ENCODE results near the gene ABHD17C. TPM values are rescaled to one million over a fixed set of nuclear protein-coding genes. Genes with fewer than 3 reads are reported as not detected.

Gene ABHD17C
- total RNA-seq, 1 donor from 2014 or later, result 4.0 TPM

DNA sequence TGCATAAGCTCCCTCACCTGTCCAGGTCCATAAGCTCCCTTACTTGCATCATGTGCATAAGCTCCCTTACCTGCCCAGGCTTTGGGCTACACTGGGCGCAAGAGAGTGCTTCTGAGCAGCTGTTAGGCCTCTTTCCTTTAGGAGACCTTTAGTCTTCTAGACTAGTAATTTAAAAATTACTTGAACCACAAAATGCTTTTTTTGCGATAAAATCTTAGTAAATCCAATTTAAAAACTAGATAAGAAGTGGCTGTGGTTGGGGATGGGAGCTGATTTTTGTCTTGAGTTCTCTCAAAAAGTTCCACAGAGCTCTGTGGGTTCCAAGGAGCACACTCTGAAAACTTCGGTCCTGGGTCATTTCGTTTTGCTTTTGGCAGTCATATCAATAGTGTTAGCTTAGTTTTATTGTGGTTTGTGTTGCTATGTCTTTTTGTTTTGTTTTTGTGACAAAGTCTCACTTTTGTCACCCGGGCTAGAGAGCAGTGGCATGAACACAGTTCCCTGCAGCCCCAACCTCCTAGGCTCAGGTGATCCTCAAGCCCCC, 90.8 kb downstream of the ABHD17C start:
- DNase-seq (ENCODE audit: low read depth in 2 of 2), result no peak

GRCh38 chr15:80787316-80787715, 92.2 kb downstream of the ABHD17C start:
- no peak for DNase-seq (ENCODE audit: low read depth in 2 of 2)

DNA sequence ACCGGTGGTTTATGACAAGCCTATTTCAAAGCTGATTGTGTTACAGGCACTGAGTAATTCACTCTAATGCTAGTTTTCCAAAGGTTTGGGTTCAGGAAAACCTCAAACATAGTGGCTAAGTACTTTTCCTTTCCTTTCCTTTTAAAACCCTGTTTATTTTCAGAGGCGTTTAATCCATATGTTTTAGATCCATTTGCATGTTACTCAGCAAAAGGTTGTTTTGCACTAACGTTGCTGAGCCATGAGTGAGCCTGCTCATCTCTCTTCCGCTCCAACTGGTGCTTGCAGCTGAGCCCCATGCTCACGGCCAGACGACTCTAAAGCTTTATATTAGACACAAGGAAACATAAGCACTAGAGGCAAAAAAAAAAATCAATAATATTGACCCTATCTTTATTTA, 93.4 kb downstream of the ABHD17C start:
- no peak for DNase-seq (ENCODE audit: low read depth in 2 of 2)

DNA sequence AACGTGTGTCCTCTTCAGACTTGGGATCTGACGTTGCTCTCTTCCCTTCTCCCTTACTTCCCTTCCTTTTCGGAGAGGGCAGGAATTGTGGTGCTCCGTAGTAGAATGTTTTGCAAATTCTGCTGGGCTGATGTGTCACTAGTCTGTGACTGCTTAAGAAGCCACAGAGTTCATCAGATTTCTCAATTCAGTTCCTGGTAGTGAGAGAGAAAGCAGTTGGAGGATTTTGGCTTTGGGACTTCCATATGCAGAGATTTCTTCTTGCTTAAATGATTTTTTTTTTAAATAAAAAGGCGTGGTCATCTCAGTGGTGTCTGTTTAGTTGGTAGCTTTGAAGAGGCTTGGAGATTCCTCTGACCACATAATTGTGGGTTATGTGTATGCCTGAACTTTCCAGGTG, 94.2 kb downstream of the ABHD17C start:
- no peak for DNase-seq (ENCODE audit: low read depth in 2 of 2)

- DNase-seq (ENCODE audit: low read depth in 2 of 2), result no peak
Measured at GRCh38 chr15:80789796-80790195, 94.7 kb downstream of the ABHD17C start.

DNA sequence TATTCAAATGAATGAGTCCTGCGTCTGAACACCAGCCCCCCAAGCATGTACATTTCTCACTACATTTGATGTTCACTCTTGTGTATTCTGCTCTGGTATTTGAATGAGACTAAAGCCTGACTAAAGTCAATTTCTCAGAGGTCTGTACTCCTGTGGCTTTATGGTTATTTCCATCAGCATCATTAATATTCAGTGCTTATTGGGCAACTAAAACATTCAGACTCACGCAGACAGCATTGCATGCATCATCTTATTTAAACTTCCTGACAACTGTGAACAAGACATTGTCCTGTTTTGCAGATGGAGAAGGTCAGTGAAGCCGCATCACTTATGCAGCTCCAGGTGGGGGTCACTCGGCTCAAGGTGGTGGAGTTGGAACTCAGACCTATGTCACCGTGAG, 95.1 kb downstream of the ABHD17C start:
- DNase-seq (ENCODE audit: low read depth in 2 of 2), result no peak

- DNase-seq (ENCODE audit: low read depth in 2 of 2), result no peak
Measured at GRCh38 chr15:80791004-80791403, 95.9 kb downstream of the ABHD17C start.

DNA sequence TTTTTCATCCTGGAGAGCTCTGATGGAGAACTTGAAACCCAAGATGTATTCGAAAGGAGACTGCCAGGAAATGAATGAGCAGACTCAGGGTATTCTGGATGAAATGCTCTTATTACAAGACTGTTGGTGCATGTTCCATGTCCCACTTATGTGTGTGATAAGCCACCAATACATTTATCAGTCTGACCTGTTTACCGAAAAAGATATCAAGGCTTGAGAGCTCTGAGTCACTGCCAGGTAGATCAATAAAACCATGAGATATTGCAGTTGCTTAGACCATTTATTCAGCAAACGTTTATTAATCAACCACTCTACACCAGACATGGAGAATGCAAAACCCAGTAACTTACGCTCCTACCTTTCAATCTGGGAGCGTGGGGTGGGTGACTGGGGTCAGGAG, 101.3 kb downstream of the ABHD17C start:
- no peak for DNase-seq (ENCODE audit: low read depth in 2 of 2)

GRCh38 chr15:80798911-80799310, 103.8 kb downstream of the ABHD17C start:
- DNase-seq (ENCODE audit: low read depth in 2 of 2), result no peak

GRCh38 chr15:80800067-80800466, 105.0 kb downstream of the ABHD17C start:
- DNase-seq (ENCODE audit: low read depth in 2 of 2), result no peak

- peak; percentile 39 to 59 for DNase-seq (ENCODE audit: low read depth in 2 of 2)
Measured at GRCh38 chr15:80801891-80802680, 107.0 kb downstream of the ABHD17C start.

DNA sequence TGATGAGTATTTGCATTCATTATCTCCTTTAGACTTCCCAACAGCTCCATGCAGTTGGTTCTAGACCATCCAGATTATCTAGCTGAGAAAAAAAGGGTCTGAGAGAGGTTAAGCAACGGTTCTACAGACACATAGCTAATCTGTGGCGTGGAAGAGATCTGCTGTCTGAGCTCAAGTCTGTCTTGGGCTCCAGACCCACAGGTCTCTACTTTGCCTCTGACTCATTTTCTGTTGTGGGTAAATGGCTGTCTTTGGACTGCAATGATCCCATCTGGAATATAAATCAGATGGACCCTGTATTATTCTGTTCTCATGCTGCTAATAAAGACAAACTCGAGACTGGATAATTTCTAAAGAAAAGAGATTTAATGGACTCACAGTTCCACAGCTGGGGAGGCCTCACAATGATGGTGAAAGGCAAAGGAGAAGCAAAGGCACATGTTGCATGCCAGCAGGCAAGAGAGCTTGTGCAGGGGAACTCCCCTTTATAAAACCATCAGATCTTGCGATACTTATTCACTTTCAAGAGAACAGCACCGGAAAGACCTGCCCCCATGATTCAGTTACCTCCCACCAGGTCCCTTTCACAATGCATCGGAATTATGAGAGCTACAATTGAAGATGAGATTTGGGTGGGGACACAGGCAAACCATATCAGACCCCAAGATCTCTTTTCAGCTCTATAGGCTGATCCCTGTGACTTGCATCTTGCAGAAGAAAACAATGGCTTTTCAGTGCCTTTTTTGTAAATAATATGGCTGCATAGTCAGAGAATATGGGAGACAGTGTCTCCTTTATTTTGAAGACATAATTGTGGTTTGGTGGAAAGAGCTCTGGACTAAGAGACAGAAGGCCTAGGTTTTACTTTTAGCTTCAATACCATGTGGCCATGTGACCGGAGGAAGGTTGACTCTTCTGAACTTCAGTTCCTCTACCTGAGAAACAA, 108.7 kb downstream of the ABHD17C start:
- no peak for DNase-seq (ENCODE audit: low read depth in 2 of 2)

DNA sequence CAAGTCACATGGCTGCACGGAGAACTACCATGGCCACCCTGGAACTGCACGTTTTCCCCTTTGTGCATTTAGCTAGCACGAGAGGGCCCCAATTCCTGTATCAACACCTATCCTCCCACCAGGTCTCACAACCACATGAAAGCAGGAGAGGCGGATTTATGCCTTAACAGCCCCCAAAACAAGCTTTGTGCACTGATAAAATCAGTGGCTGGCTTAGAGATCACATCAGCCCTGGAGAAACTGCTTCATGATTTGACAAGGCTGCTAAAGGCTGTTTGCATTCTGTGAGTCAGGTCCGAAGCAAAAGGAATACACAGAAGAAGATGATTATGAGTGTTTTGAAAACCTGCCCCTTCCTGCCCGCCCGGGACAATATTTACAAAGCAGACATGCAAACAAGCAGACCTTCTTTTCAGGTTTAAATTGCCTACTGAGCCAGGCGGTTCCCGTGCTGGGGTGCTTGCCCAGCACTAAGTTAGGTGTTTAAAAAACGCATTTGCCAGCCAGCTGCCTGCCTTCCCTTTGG, 109.9 kb downstream of the ABHD17C start:
- no peak for DNase-seq (ENCODE audit: low read depth in 2 of 2)

Other genes with a start within 250 kb of the ABHD17C start
- gene CEMIP, start 84.1 kb downstream of the ABHD17C start, total RNA-seq, result under 0.01 and 0.22 TPM in 2 replicates

All from lung microvascular endothelial cell (primary cell).